Nephron (organoid): Measurements from ENCODE around the gene GNG7.
"Not testable (repeated sequence)": the region's sequence is repeated elsewhere in the genome, so short reads cannot be mapped to it uniquely, and the experiment has no call there.

Source experiments
- H3K27ac Mint-ChIP-seq, 3 experiments: 2 replicates each; pipeline ENCODE4 v1.8.0; 2020; ENCODE audit warnings: mixed read lengths in 3 of 3, mild to moderate bottlenecking in 2 of 3, moderate library complexity in 1 of 3
- H3K27me3 Mint-ChIP-seq: 2 replicates; pipeline ENCODE4 v1.8.0; 2021; ENCODE audit warnings: low read depth, mild to moderate bottlenecking, moderate library complexity, mixed read lengths
- H3K36me3 Mint-ChIP-seq: 2 replicates; pipeline ENCODE4 v1.8.0; 2020; ENCODE audit warnings: low read depth, mixed read lengths
- H3K4me1 Mint-ChIP-seq: 2 replicates; pipeline ENCODE4 v1.8.0; 2020; ENCODE audit warnings: mixed read lengths
- H3K4me3 Mint-ChIP-seq, 3 experiments: 2 replicates each; pipeline ENCODE4 v1.8.0; 2020; ENCODE audit warnings: mild to moderate bottlenecking in 3 of 3, mixed read lengths in 3 of 3, moderate library complexity in 2 of 3
- H3K9me3 Mint-ChIP-seq: 2 replicates; pipeline ENCODE4 v1.8.0; 2020; ENCODE audit warnings: mixed read lengths
- TF ChIP-seq, protein P1 (sequence below), 3 experiments: fragments of 200-600 bp; sonication (generic); IDR thresholded peaks; one replicate each; pipeline ENCODE4 v1.5.0; 2021; ENCODE audit warnings: antibody characterized with exemption in 3 of 3; ENCODE audit not compliant: unreplicated experiment in 3 of 3

GNG7 gene

DNA sequence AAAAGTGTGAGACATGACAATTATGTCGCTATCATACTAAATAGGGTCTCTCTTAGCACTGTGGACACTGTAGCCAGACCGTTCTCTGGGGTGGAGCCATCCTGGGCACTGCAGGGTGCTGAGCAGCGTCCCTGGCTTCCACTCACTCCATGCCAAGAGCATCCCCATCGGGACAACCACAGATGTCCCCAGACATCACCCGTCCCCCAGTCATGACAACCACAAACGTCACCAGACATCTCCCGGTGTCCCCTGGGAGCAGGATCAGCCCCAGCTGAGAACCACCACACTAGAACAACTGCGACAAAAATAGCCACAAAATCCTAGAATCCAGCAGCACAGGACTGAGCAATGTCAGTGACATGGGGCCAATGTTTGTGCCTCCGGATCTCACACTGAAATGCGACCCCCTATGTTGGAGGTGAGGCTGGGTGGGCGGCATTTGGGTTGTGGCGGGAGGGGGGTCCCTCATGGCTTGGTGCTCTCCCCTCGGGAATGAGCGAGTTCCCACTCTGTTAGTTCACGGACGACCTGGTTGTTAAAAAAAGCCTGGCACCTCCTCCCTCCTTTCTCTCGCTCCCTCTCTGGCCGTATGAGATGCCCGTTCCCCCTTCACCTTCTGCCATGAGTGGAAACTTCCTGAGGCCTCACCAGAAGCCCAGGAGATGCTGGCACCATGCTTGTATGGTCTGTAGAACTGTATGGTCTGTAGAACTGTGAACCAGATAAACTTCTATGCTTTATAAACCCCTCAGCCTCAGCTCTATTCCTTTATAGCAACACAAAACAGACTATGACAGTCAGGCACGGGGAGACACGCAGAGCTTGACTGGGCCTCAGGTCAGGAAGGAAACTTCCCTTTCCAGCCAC is 132.7 kb downstream of the GNG7 start:
- TF ChIP-seq, protein P1, sequence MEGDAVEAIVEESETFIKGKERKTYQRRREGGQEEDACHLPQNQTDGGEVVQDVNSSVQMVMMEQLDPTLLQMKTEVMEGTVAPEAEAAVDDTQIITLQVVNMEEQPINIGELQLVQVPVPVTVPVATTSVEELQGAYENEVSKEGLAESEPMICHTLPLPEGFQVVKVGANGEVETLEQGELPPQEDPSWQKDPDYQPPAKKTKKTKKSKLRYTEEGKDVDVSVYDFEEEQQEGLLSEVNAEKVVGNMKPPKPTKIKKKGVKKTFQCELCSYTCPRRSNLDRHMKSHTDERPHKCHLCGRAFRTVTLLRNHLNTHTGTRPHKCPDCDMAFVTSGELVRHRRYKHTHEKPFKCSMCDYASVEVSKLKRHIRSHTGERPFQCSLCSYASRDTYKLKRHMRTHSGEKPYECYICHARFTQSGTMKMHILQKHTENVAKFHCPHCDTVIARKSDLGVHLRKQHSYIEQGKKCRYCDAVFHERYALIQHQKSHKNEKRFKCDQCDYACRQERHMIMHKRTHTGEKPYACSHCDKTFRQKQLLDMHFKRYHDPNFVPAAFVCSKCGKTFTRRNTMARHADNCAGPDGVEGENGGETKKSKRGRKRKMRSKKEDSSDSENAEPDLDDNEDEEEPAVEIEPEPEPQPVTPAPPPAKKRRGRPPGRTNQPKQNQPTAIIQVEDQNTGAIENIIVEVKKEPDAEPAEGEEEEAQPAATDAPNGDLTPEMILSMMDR (IDR thresholded peaks at IDR 0.05; ENCODE audit: unreplicated experiment in 3 of 3) = no peak
- H3K4me3 Mint-ChIP-seq = no peak overlapping the region
- no peaks in the 10 kb centered on the region for H3K4me1 Mint-ChIP-seq
- no peaks in the 10 kb centered on the region for H3K36me3 Mint-ChIP-seq
- H3K27ac Mint-ChIP-seq = no peak overlapping the region
- H3K27me3 Mint-ChIP-seq = peaks cover 12% of the 10 kb centered on the region
- no peaks in the 10 kb centered on the region for H3K9me3 Mint-ChIP-seq

DNA sequence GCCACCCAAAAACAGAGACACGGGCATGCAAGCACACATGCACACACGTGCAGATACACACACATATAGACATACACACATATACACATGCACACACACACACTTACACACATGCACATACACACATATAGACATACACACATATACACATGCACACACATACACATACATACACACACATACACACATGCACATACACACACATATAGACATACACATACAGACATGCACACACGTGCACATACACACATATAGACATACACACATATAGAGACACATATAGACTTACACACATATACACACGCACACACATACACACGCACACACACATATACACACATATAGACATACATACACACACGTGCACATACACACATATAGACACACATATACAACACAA is 134.5 kb downstream of the GNG7 start:
- Mint-ChIP-seq H3K4me3 (no peak overlapping the region), H3K4me1 (no peaks in the 10 kb centered on the region), H3K27ac (no peak overlapping the region), H3K9me3 (no peaks in the 10 kb centered on the region), H3K36me3 (no peaks in the 10 kb centered on the region), H3K27me3 (peaks cover 17% of the 10 kb centered on the region)
- TF ChIP-seq, protein P1 (IDR thresholded peaks at IDR 0.05; ENCODE audit: unreplicated experiment in 3 of 3) = no peak

DNA sequence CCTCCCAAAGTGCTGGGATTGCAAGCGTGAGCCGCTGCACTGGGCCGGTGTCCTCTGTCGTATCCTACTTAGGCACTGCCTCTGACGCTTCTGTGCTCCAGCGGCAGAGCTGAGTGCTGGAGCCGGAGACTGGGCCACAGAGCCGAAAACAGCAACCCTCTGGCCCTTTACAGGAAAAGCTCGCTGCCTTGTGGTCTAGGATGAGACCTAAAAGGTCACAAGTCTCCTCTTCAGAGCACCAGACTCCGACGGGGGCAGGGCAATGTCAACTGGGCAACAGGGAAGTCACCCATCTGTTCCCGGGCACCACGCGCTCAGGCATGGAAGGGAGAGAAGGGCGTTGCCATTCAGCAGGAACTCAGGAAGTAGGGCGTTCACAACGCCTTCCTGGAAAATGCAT is 134.9 kb downstream of the GNG7 start:
- Mint-ChIP-seq H3K4me1 (no peaks in the 10 kb centered on the region), H3K9me3 (no peaks in the 10 kb centered on the region), H3K27me3 (peaks cover 17% of the 10 kb centered on the region), H3K27ac (no peak overlapping the region), H3K36me3 (no peaks in the 10 kb centered on the region), H3K4me3 (no peak overlapping the region)
- TF ChIP-seq, protein P1 (IDR thresholded peaks at IDR 0.05; ENCODE audit: unreplicated experiment in 3 of 3) = no peak

DNA sequence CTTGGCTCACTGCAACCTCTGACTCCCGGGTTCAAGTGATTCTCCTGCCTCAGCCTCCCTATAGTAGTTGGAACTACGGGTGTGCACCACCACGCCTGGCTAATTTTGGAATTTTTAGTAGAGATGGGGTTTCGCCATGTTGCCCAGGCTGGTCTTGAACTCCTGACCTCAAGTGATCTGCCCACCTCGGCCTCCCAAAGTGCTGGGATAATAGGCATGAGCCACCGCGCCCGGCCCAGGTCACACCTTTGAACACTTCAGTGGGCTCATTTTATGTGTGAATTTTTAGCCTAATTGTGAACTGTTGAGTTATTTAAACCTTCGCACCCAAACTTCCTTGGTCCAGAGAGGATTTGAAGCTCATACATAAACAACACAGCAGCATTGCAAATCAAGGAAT is 138.9 kb downstream of the GNG7 start:
- H3K4me1 Mint-ChIP-seq, H3K27ac Mint-ChIP-seq, H3K36me3 Mint-ChIP-seq, H3K9me3 Mint-ChIP-seq, H3K4me3 Mint-ChIP-seq: not testable (repeated sequence)
- peaks cover 22% of the 10 kb centered on the region for H3K27me3 Mint-ChIP-seq

DNA sequence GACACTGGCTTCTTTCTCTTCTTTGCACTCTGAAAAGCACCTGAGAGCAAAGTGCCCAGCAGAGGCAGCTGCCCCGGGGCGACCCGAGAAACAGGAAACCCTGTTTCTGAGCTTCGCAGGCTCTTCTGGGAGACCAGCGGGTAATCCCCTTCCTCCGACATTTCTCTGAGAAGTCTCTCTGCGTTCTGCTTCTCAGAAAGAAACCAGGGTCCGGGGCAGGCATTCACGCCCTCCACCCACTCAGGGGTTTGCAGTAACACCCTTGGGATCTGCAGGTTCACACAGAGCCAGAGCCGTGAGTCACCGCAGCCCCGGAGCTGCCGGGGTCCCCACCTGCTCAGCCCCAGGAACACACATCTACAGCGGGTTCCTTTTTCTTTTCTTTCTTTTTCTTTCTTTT is 140.6 kb downstream of the GNG7 start:
- peaks cover 3% of the 10 kb centered on the region for H3K4me1 Mint-ChIP-seq
- peaks cover 22% of the 10 kb centered on the region for H3K27me3 Mint-ChIP-seq
- TF ChIP-seq, protein P1 (IDR thresholded peaks at IDR 0.05; ENCODE audit: unreplicated experiment in 3 of 3) = no peak
- H3K9me3 Mint-ChIP-seq = no peaks in the 10 kb centered on the region
- no peak overlapping the region for H3K4me3 Mint-ChIP-seq
- H3K27ac Mint-ChIP-seq = no peak overlapping the region
- H3K36me3 Mint-ChIP-seq = no peaks in the 10 kb centered on the region

DNA sequence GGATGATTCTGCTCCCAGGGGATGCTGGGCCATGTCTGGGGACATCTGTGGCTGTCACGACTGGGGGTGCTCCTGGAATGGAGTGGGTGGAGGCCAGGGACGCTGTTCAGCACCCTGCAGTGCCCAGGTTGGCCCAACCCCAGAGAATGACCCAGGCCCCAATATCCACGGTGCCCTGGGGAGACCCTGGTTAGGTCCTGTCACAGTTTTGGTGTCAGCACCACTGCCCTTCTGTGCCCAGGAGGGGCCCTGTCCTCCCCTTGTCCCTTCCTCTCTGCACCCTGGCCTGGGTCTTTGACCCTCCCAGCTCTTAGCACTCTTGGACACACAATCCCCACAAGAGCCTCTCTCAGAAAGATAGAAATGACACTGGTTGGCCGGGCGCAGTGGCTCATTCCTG is 141.3 kb downstream of the GNG7 start:
- Mint-ChIP-seq H3K4me1 (peaks cover 4% of the 10 kb centered on the region), H3K4me3 (no peak overlapping the region), H3K36me3 (no peaks in the 10 kb centered on the region), H3K27me3 (peaks cover 22% of the 10 kb centered on the region), H3K27ac (no peak overlapping the region), H3K9me3 (no peaks in the 10 kb centered on the region)
- TF ChIP-seq, protein P1 (IDR thresholded peaks at IDR 0.05; ENCODE audit: unreplicated experiment in 3 of 3) = no peak
